Thyroid gland (tissue), 4 donors: ENCODE results near the gene DPYD. TPM values are rescaled to one million over a fixed set of nuclear protein-coding genes. Genes with fewer than 3 reads are reported as not detected.

Experiments
- DNase-seq, 2 donors: peaks; one replicate each; pipeline ENCODE4 v3.0.0-alpha.2; 2019
- H3K27ac ChIP-seq, 3 donors: fragments of 200-600 bp; sonication (generic); 1 replicate in 2 of 3; 2 replicates in 1 of 3; pipeline ENCODE4 v1.5.1; 2016 to 2019; ENCODE audit warnings: mild to moderate bottlenecking in 1 of 3, moderate library complexity in 1 of 3
- H3K27me3 ChIP-seq: fragments of 200-600 bp; sonication (generic); one replicate; pipeline ENCODE4 v1.5.1; 2019
- H3K36me3 ChIP-seq, 2 donors: fragments of 200-600 bp; sonication (generic); one replicate each; pipeline ENCODE4 v1.5.1; 2016 to 2019
- H3K4me1 ChIP-seq, 2 donors: fragments of 200-600 bp; sonication (generic); one replicate each; pipeline ENCODE4 v1.5.1; 2017 to 2019
- H3K4me3 ChIP-seq, 3 donors: fragments of 200-600 bp; sonication (generic); replicated peaks in 1 of 3; 1 replicate in 2 of 3; 2 replicates in 1 of 3; pipeline ENCODE4 v1.5.1; 2016; ENCODE audit warnings: mild to moderate bottlenecking in 1 of 3
- H3K9me3 ChIP-seq: fragments of 200-600 bp; sonication (generic); one replicate; pipeline ENCODE4 v1.5.1; 2017
- POLR2A ChIP-seq, 2 donors: fragments of 450-650 bp; IDR thresholded peaks; one replicate each; pipeline ENCODE4 v1.6.1; 2017; ENCODE audit warnings: antibody characterized with exemption in 2 of 2, mild to moderate bottlenecking in 2 of 2, moderate library complexity in 1 of 2
- WGBS, 2 donors: methylation state at CpG; one replicate each; pipeline ENCODE4 v1.1.5; 2017; 5-methylcytosine and 5-hydroxymethylcytosine counted together
- intact Hi-C: fragments of 100-400 bp; cut with DNase I; formaldehyde crosslinking; loops from one replicate; pipeline ENCODE4 v1.15.1; 2023
- total RNA-seq, 4 donors: library from RNA; depleted of rRNA; stranded (reverse); fragments of >200 nt; gene quantifications; one replicate each; pipeline ENCODE4 v1.2.3, GENCODE V29; 2016
- TF ChIP-seq, protein P1 (sequence below), 6 experiments: fragments of 200-600 bp in 3 of 6; fragments of 450-650 bp in 3 of 6; sonication (generic) in 3 of 6; IDR thresholded peaks; one replicate each; pipeline ENCODE4 v1.5.1; 2016 to 2019; ENCODE audit warnings: antibody characterized with exemption in 6 of 6, mild to moderate bottlenecking in 2 of 6, inconsistent platforms in 1 of 6, moderate library complexity in 1 of 6

DPYD gene
- total RNA-seq, 4 donors from 2014 or later = 27.3 to 54.0 (median 39.5) TPM

- TF ChIP-seq, protein P1, sequence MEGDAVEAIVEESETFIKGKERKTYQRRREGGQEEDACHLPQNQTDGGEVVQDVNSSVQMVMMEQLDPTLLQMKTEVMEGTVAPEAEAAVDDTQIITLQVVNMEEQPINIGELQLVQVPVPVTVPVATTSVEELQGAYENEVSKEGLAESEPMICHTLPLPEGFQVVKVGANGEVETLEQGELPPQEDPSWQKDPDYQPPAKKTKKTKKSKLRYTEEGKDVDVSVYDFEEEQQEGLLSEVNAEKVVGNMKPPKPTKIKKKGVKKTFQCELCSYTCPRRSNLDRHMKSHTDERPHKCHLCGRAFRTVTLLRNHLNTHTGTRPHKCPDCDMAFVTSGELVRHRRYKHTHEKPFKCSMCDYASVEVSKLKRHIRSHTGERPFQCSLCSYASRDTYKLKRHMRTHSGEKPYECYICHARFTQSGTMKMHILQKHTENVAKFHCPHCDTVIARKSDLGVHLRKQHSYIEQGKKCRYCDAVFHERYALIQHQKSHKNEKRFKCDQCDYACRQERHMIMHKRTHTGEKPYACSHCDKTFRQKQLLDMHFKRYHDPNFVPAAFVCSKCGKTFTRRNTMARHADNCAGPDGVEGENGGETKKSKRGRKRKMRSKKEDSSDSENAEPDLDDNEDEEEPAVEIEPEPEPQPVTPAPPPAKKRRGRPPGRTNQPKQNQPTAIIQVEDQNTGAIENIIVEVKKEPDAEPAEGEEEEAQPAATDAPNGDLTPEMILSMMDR (IDR thresholded peaks at IDR 0.05) = no peak
- TF ChIP-seq POLR2A (IDR thresholded peaks at IDR 0.05) = no peak
- Histone ChIP-seq H3K9me3 (no peaks in the 10 kb centered on the region), H3K4me1 (no peaks in the 10 kb centered on the region), H3K27ac (no peak overlapping the region), H3K4me3 (no peak overlapping the region), H3K27me3 (no peaks in the 10 kb centered on the region), H3K36me3 (no peaks in the 10 kb centered on the region)
- 67 to 69% methylated on average over 2 of the region's 2 CpGs for WGBS, 2 donors
- intact Hi-C loops = no loop called here
- no peak for DNase-seq
Measured at GRCh38 chr1:97942161-97943123, 21.6 kb upstream of the DPYD start.

GRCh38 chr1:97938285-97938642 lies 17.4 kb upstream of the DPYD start:
- Histone ChIP-seq H3K27me3 (no peaks in the 10 kb centered on the region), H3K27ac (no peak overlapping the region), H3K4me1 (no peaks in the 10 kb centered on the region), H3K9me3 (no peaks in the 10 kb centered on the region), H3K4me3 (no peak overlapping the region), H3K36me3 (no peaks in the 10 kb centered on the region)
- WGBS, 2 donors = 68 to 70% methylated on average over 3 of the region's 3 CpGs
- no peak for TF ChIP-seq POLR2A (IDR thresholded peaks at IDR 0.05)
- TF ChIP-seq, protein P1 (IDR thresholded peaks at IDR 0.05) = no peak
- intact Hi-C loops = no loop called here
- DNase-seq = no peak

DNA sequence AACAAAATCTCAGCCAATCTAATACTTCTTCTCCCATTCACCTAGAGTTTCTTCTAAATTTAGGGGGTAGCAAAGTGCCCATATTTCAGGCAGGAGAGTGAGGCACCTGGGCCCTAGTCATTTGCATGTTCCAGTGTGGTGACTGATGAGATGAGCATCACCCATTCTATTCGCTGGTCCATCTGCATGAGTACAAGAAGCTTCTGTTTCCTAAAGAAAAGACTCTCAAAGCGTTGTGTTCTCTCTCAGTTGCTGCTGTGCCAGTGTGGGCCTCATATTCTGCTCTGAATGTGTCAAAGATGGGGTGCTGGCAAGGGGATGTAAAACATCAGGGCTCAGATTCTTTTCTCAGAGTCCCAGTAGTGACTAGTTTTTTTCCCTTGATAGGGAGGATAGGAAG lies 16.1 kb upstream of the DPYD start:
- intact Hi-C loops = no loop called here
- 67 to 83% methylated on average over 2 of the region's 2 CpGs for WGBS, 2 donors
- no peak overlapping the region for H3K27ac ChIP-seq
- H3K36me3 ChIP-seq = no peaks in the 10 kb centered on the region
- H3K4me3 ChIP-seq = no peak overlapping the region
- no peaks in the 10 kb centered on the region for H3K9me3 ChIP-seq
- DNase-seq = no peak
- no peak for TF ChIP-seq POLR2A (IDR thresholded peaks at IDR 0.05)
- TF ChIP-seq, protein P1 (IDR thresholded peaks at IDR 0.05) = no peak
- no peaks in the 10 kb centered on the region for H3K4me1 ChIP-seq
- no peaks in the 10 kb centered on the region for H3K27me3 ChIP-seq

- H3K4me1 ChIP-seq = no peaks in the 10 kb centered on the region
- WGBS, 2 donors = 84 to 89% methylated on average over 6 of the region's 6 CpGs
- intact Hi-C loops = no loop called here
- no peak overlapping the region for H3K27ac ChIP-seq
- H3K4me3 ChIP-seq = no peak overlapping the region
- DNase-seq = no peak
- no peaks in the 10 kb centered on the region for H3K27me3 ChIP-seq
- H3K36me3 ChIP-seq = no peaks in the 10 kb centered on the region
- no peaks in the 10 kb centered on the region for H3K9me3 ChIP-seq
- TF ChIP-seq, protein P1 (IDR thresholded peaks at IDR 0.05) = no peak
- no peak for TF ChIP-seq POLR2A (IDR thresholded peaks at IDR 0.05)
Measured at GRCh38 chr1:97934491-97934890, 13.7 kb upstream of the DPYD start.
